C4-2B (cell line): ENCODE data around the gene BLM.

Source experiments
- H3K27ac ChIP-seq: fragments of 450-650 bp; 2 replicates; pipeline ENCODE4 v1.5.1; 2017
- CTCF ChIP-seq: fragments of 450-650 bp; conservative IDR thresholded peaks from 2 replicates; pipeline ENCODE4 v1.5.1; 2017; ENCODE audit warnings: mild to moderate bottlenecking
- ZFX ChIP-seq: fragments of 450-650 bp; IDR thresholded peaks from 2 replicates; pipeline ENCODE4 v1.6.1; 2017

BLM gene

DNA sequence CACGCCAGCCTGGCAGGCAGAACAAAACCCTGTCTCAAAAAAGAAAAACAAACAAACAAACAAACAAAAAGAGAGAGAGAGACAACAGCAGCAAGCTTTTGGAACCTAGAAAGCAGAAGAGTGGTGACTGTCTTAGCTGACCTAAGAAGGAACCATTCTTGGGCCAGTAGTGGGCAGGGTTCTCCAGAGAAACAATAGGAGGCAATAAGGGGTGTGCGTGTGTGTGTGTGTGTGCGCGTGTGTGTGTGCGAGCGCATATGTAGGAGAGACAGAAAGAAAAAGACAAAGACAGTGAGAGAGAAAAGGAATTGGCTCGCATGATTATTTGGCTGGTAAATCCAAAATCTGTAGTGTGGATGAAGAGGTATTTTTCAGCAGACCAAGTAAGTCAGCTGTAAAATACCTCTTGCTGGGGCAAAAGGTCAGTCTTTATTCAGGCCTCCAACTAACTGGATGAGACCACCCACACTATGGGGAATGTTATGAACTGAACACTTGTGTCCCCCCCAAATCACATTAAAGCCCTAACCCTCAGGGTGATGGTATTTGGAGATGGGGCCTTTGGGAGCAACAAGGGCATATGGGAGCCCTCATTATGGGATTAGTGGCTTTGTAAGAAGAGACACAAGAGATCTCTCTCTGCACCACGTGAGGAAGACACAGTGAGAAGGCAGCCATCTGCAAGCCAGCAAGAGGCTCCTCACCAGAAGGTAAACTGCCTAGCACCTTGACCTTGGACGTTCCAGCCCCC is 15.1 kb upstream of the BLM start:
- H3K27ac ChIP-seq = no peak overlapping the region
- TF ChIP-seq ZFX = no peak
- TF ChIP-seq CTCF = no peak

DNA sequence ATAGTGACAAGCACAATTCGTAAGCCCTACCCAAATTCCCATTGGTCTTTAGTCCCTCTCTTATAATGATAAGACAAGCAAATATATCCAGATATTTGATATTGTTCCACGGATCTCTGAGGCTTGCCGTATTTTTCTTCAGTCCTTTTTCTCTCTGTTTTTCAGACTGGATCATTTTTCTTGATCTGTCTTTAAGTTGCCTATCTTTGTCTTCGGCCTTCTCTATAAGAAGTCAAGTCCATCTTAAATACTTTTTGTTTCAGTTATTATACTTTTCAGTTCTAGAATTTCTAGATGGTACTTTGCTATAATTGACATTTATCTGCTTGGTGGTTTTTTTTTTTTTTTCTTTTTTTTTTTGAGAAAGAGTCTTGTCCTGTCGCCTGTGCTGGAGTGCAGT is 13.7 kb upstream of the BLM start:
- no peak overlapping the region for H3K27ac ChIP-seq
- TF ChIP-seq CTCF (no peak), ZFX (no peak)

- no peak overlapping the region for H3K27ac ChIP-seq
- TF ChIP-seq CTCF = no peak
- TF ChIP-seq ZFX = no peak
Observed at GRCh38 chr15:90705212-90705611, 11.9 kb upstream of the BLM start.

GRCh38 chr15:90706394-90707327 is 10.5 kb upstream of the BLM start:
- no peak for TF ChIP-seq CTCF
- TF ChIP-seq ZFX = no peak
- no peak overlapping the region for H3K27ac ChIP-seq

DNA sequence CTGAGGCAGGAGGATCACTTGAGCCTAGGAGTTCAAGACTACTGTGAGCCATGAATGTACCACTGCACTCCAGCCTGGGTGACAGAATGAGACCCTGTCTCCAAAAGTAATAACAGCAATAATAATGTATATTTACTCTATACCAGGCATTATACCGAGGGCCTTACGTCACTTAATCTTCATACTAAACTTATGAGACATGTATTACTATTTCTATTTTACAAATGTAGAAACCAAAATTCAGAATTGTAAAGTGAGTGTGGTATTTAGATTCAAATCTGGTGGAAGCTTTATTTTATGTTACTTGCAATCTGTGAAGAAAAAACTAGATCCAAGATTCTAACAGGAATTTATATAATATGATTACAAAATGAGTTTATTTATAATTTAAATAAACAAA is 9.7 kb upstream of the BLM start:
- no peak overlapping the region for H3K27ac ChIP-seq
- TF ChIP-seq CTCF = no peak
- TF ChIP-seq ZFX = no peak

DNA sequence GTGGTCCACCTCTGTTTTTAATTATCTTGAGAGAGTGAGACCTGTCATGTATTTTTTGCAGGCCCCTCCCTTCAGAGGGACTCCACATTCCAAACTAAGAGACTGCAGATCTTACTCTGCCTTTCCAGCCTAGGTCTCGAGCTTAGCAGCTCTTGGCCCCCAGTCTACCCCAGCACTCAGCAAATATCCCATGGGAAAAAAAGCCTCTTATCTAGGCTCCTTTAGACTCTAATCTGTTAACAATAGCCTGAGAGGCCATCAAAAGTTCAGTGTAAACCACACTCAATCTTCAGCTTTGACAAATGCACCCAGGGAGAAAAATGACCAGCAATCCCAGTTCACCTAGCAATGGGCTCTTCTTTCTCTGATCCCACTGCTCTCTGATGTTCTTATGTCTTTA is 8.6 kb upstream of the BLM start:
- TF ChIP-seq CTCF = no peak
- no peak for TF ChIP-seq ZFX
- H3K27ac ChIP-seq = no peak overlapping the region

- TF ChIP-seq ZFX (no peak), CTCF (no peak)
- no peak overlapping the region for H3K27ac ChIP-seq
Observed at GRCh38 chr15:90709278-90709677, 7.9 kb upstream of the BLM start.
